ENCODE results near the gene HIF3A. TPM values are rescaled to one million over a fixed set of nuclear protein-coding genes. Genes with fewer than 3 reads are reported as not detected.

HIF3A gene
- total RNA-seq, 4 donors from 2014 or later, result 49.3 to 383 (median 144) TPM

- WGBS, 2 donors (ENCODE audit: low coverage in 1 of 2), result 69 to 70% methylated on average over 5 of the region's 5 CpGs
- Histone ChIP-seq H3K36me3 (peaks cover 0 to 10% of the 10 kb centered on the region in 2 donors), H3K4me3 (peak overlapping the region in 1 of 2 donors; percentile 82), H3K27ac (peak overlapping the region in 2 of 4 donors; percentile 87), H3K9me3 (no peaks in the 10 kb centered on the region), H3K27me3 (no peaks in the 10 kb centered on the region), H3K4me1 (peaks cover 8 to 64% (median 43%) of the 10 kb centered on the region in 3 donors)
- ATAC-seq, result no peak
- TF ChIP-seq CTCF (IDR thresholded peaks at IDR 0.05) (no peak), EP300 (IDR thresholded peaks at IDR 0.05) (no peak), POLR2A (IDR thresholded peaks at IDR 0.05) (no peak), POLR2AphosphoS5 (IDR thresholded peaks at IDR 0.05) (no peak)
Observed at GRCh38 chr19:46347985-46348384, 51.1 kb downstream of the HIF3A start.

- peaks cover 8 to 64% (median 43%) of the 10 kb centered on the region in 3 donors for H3K4me1 ChIP-seq
- peaks cover 0 to 22% of the 10 kb centered on the region in 2 donors for H3K36me3 ChIP-seq
- H3K4me3 ChIP-seq, result no peak overlapping the region
- no peak for TF ChIP-seq EP300 (IDR thresholded peaks at IDR 0.05)
- ATAC-seq, result no peak
- 67 to 73% methylated on average over 9 to 11 of the region's 11 CpGs for WGBS, 2 donors (ENCODE audit: low coverage in 1 of 2)
- H3K9me3 ChIP-seq, result no peaks in the 10 kb centered on the region
- H3K27ac ChIP-seq, result peak overlapping the region in 3 of 4 donors; percentile 65 to 68 (median 67)
- H3K27me3 ChIP-seq, result no peaks in the 10 kb centered on the region
Observed at GRCh38 chr19:46349311-46349993, 52.6 kb downstream of the HIF3A start.

- TF ChIP-seq CTCF (IDR thresholded peaks at IDR 0.05) (no peak), EP300 (IDR thresholded peaks at IDR 0.05) (no peak), POLR2AphosphoS5 (IDR thresholded peaks at IDR 0.05) (no peak), POLR2A (IDR thresholded peaks at IDR 0.05) (no peak)
- H3K9me3 ChIP-seq, result no peaks in the 10 kb centered on the region
- H3K4me3 ChIP-seq, result no peak overlapping the region
- peak overlapping the region in 3 of 4 donors; percentile 65 to 68 (median 67) for H3K27ac ChIP-seq
- no peak for ATAC-seq
- no peaks in the 10 kb centered on the region for H3K27me3 ChIP-seq
- WGBS, 2 donors (ENCODE audit: low coverage in 1 of 2), result 23 to 30% methylated on average over 2 to 4 of the region's 8 CpGs
- peaks cover 8 to 64% (median 43%) of the 10 kb centered on the region in 3 donors for H3K4me1 ChIP-seq
- H3K36me3 ChIP-seq, result peaks cover 0 to 29% of the 10 kb centered on the region in 2 donors
Observed at GRCh38 chr19:46350029-46350757, 53.4 kb downstream of the HIF3A start.

GRCh38 chr19:46350758-46351159 lies 53.9 kb downstream of the HIF3A start:
- TF ChIP-seq POLR2AphosphoS5 (IDR thresholded peaks at IDR 0.05) (no peak), POLR2A (IDR thresholded peaks at IDR 0.05) (no peak)
- H3K27ac ChIP-seq, result peak overlapping the region in 3 of 4 donors; percentile 65 to 68 (median 67)
- no peak overlapping the region for H3K4me3 ChIP-seq
- H3K36me3 ChIP-seq, result peaks cover 0 to 35% of the 10 kb centered on the region in 2 donors
- no peaks in the 10 kb centered on the region for H3K27me3 ChIP-seq
- WGBS, 2 donors (ENCODE audit: low coverage in 1 of 2), result 40% methylated on average over 1 of the region's 8 CpGs; no CpG with 5 or more reads in 1 of the 2 donors
- ATAC-seq, result no peak
- no peaks in the 10 kb centered on the region for H3K9me3 ChIP-seq
- H3K4me1 ChIP-seq, result peaks cover 8 to 63% (median 43%) of the 10 kb centered on the region in 3 donors

GRCh38 chr19:46351241-46352041 lies 54.6 kb downstream of the HIF3A start:
- no peaks in the 10 kb centered on the region for H3K9me3 ChIP-seq
- H3K27ac ChIP-seq, result peak overlapping the region in 3 of 4 donors; percentile 65 to 68 (median 67)
- peaks cover 0 to 42% of the 10 kb centered on the region in 2 donors for H3K36me3 ChIP-seq
- ATAC-seq, result peak; percentile 20
- peaks cover 8 to 56% (median 43%) of the 10 kb centered on the region in 3 donors for H3K4me1 ChIP-seq
- H3K27me3 ChIP-seq, result no peaks in the 10 kb centered on the region
- WGBS, 2 donors (ENCODE audit: low coverage in 1 of 2), result 9 to 12% methylated on average over 5 to 10 of the region's 18 CpGs
- no peak for TF ChIP-seq CTCF (IDR thresholded peaks at IDR 0.05)
- peak; percentile 41 for TF ChIP-seq POLR2AphosphoS5 (IDR thresholded peaks at IDR 0.05)
- no peak overlapping the region for H3K4me3 ChIP-seq

Data from gastroesophageal sphincter (tissue), 4 donors.